HG03039 (cell line): ENCODE results near the gene PXK.

Source experiments
- ATAC-seq: cut with Tn5 transposase; IDR thresholded peaks from one replicate; pipeline ENCODE4 v1.9.1; 2021; ENCODE audit warnings: mild to moderate bottlenecking, moderate library complexity; ENCODE audit not compliant: unreplicated experiment

The PXK gene

GRCh38 chr3:58379351-58380073 lies 46.8 kb downstream of the PXK start:
- no peak for ATAC-seq

- no peak for ATAC-seq
These were observed 50.8 kb downstream of the PXK start for GRCh38 chr3:58383476-58383875.

- no peak for ATAC-seq
These were observed 51.2 kb downstream of the PXK start for GRCh38 chr3:58383904-58384303.

GRCh38 chr3:58384381-58385090 lies 51.8 kb downstream of the PXK start:
- no peak for ATAC-seq

GRCh38 chr3:58386626-58387365 lies 54.1 kb downstream of the PXK start:
- ATAC-seq = no peak

- no peak for ATAC-seq
These were observed 55.2 kb downstream of the PXK start for GRCh38 chr3:58387650-58388546.

GRCh38 chr3:58388550-58389091 lies 55.9 kb downstream of the PXK start:
- no peak for ATAC-seq

GRCh38 chr3:58391156-58391865 lies 58.6 kb downstream of the PXK start:
- ATAC-seq = no peak

GRCh38 chr3:58392181-58392580 lies 59.5 kb downstream of the PXK start:
- no peak for ATAC-seq

- ATAC-seq = no peak
These were observed 61.6 kb downstream of the PXK start for GRCh38 chr3:58394339-58394738.

- ATAC-seq = no peak
These were observed 66.1 kb downstream of the PXK start for GRCh38 chr3:58398669-58399333.

GRCh38 chr3:58403513-58404109 lies 70.9 kb downstream of the PXK start:
- no peak for ATAC-seq

- no peak for ATAC-seq
These were observed 71.7 kb downstream of the PXK start for GRCh38 chr3:58404396-58404795.

- ATAC-seq = no peak
These were observed 76.2 kb downstream of the PXK start for GRCh38 chr3:58408906-58409305.

- ATAC-seq = no peak
These were observed 77.0 kb downstream of the PXK start for GRCh38 chr3:58409663-58410062.

GRCh38 chr3:58411036-58411435 lies 78.3 kb downstream of the PXK start:
- no peak for ATAC-seq

GRCh38 chr3:58411851-58412830 lies 79.4 kb downstream of the PXK start:
- ATAC-seq = no peak
